ENCODE measurements around the gene PRDM5. TPM values are rescaled to one million over a fixed set of nuclear protein-coding genes. Genes with fewer than 3 reads are reported as not detected.

The PRDM5 gene
- total and polyA plus RNA-seq, 10 of the 15 experiments (the other 5 are each of a cell fraction or from before 2014, with no cell fraction given), result 0.07 TPM; not detected in 9

DNA sequence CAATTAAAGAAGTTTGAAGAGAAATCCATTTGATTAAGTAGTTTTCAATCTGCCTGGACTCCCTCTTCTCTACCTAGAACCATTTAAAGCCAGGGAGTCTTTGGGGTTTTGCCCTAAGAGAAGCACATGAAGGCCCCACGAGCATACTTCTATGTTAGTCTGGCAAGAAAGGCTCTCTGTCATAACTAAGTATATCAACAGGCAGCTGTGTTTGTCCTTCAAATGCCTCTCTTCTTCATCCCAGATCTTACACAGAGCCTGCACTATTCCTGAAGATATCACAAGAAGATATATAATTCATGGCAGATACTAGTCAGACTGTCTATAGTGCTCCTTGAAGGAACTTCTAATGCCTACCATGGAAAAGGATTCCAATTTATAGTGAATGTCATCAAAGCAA is 206.2 kb downstream of the PRDM5 start:
- POLR2A ChIA-PET, result no interaction called here
- no peak overlapping the region for H2AFZ ChIP-seq (ENCODE audit: control insufficient read depth, low read depth, low read length)
- TF ChIP-seq TCF12 (IDR thresholded peaks at IDR 0.05; ENCODE audit: low read depth, low read length) (no peak), HDGF (IDR thresholded peaks at IDR 0.05) (no peak), SMAD1 (IDR thresholded peaks at IDR 0.05; ENCODE audit: low read depth, partially characterized antibody) (no peak), JUNB (IDR thresholded peaks at IDR 0.05) (no peak), RFX5 (IDR thresholded peaks at IDR 0.05; ENCODE audit: low read depth, low read length) (no peak), TAF1 (IDR thresholded peaks at IDR 0.05; ENCODE audit: borderline replicate concordance, low read depth, low read length) (no peak), SMC3 (IDR thresholded peaks at IDR 0.05; ENCODE audit: borderline replicate concordance, low read length) (no peak), ASH2L (IDR thresholded peaks at IDR 0.05; ENCODE audit: borderline replicate concordance, low read depth) (no peak), LARP7 (IDR thresholded peaks at IDR 0.05) (no peak), SREBF2 (IDR thresholded peaks at IDR 0.05; ENCODE audit: low read length) (no peak)
- TF ChIP-seq, protein P1, sequence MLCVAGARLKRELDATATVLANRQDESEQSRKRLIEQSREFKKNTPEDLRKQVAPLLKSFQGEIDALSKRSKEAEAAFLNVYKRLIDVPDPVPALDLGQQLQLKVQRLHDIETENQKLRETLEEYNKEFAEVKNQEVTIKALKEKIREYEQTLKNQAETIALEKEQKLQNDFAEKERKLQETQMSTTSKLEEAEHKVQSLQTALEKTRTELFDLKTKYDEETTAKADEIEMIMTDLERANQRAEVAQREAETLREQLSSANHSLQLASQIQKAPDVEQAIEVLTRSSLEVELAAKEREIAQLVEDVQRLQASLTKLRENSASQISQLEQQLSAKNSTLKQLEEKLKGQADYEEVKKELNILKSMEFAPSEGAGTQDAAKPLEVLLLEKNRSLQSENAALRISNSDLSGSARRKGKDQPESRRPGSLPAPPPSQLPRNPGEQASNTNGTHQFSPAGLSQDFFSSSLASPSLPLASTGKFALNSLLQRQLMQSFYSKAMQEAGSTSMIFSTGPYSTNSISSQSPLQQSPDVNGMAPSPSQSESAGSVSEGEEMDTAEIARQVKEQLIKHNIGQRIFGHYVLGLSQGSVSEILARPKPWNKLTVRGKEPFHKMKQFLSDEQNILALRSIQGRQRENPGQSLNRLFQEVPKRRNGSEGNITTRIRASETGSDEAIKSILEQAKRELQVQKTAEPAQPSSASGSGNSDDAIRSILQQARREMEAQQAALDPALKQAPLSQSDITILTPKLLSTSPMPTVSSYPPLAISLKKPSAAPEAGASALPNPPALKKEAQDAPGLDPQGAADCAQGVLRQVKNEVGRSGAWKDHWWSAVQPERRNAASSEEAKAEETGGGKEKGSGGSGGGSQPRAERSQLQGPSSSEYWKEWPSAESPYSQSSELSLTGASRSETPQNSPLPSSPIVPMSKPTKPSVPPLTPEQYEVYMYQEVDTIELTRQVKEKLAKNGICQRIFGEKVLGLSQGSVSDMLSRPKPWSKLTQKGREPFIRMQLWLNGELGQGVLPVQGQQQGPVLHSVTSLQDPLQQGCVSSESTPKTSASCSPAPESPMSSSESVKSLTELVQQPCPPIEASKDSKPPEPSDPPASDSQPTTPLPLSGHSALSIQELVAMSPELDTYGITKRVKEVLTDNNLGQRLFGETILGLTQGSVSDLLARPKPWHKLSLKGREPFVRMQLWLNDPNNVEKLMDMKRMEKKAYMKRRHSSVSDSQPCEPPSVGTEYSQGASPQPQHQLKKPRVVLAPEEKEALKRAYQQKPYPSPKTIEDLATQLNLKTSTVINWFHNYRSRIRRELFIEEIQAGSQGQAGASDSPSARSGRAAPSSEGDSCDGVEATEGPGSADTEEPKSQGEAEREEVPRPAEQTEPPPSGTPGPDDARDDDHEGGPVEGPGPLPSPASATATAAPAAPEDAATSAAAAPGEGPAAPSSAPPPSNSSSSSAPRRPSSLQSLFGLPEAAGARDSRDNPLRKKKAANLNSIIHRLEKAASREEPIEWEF (IDR thresholded peaks at IDR 0.05; ENCODE audit: insufficient replicate concordance, low read depth, low read length), result no peak
- TF ChIP-seq, protein P2, sequence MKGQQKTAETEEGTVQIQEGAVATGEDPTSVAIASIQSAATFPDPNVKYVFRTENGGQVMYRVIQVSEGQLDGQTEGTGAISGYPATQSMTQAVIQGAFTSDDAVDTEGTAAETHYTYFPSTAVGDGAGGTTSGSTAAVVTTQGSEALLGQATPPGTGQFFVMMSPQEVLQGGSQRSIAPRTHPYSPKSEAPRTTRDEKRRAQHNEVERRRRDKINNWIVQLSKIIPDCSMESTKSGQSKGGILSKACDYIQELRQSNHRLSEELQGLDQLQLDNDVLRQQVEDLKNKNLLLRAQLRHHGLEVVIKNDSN (IDR thresholded peaks at IDR 0.05; ENCODE audit: borderline replicate concordance, extremely low read length, insufficient read depth, low read depth, low read length), result no peak
- TF ChIP-seq, protein P3, sequence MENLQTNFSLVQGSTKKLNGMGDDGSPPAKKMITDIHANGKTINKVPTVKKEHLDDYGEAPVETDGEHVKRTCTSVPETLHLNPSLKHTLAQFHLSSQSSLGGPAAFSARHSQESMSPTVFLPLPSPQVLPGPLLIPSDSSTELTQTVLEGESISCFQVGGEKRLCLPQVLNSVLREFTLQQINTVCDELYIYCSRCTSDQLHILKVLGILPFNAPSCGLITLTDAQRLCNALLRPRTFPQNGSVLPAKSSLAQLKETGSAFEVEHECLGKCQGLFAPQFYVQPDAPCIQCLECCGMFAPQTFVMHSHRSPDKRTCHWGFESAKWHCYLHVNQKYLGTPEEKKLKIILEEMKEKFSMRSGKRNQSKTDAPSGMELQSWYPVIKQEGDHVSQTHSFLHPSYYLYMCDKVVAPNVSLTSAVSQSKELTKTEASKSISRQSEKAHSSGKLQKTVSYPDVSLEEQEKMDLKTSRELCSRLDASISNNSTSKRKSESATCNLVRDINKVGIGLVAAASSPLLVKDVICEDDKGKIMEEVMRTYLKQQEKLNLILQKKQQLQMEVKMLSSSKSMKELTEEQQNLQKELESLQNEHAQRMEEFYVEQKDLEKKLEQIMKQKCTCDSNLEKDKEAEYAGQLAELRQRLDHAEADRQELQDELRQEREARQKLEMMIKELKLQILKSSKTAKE (IDR thresholded peaks at IDR 0.05; ENCODE audit: low read depth, poor library complexity, severe bottlenecking), result no peak
- no peaks in the 10 kb centered on the region for H3K79me2 ChIP-seq (ENCODE audit: control insufficient read depth, insufficient read depth, low read length)
- CTCF ChIA-PET, result interaction anchor here (1.6 to 1.8 kb wide), 2 partner anchors 49 to 158 kb away, joined by 4 read pairs; no protein-coding TSS in a partner anchor
- no peaks in the 10 kb centered on the region for H3K36me3 ChIP-seq (ENCODE audit: control insufficient read depth in 2 of 2, insufficient read depth in 2 of 2, low read length in 1 of 2)
- no peak for ATAC-seq
- SMC1A ChIA-PET (ENCODE audit: uncharacterized antibody, unreplicated experiment), result interaction anchor here (1.7 kb wide), 1 partner anchor 262 kb away, joined by 8 read pairs; no protein-coding TSS in a partner anchor
- BruUV-seq (replicated peaks), result no TSS peak
- in situ Hi-C loops (cut with MboI) (no loop called here), intact Hi-C loops (cut with micrococcal nuclease; ENCODE audit: unreplicated experiment) (loop anchor here (5.0 to 10.0 kb wide), 3 partner anchors 381 to 642 kb away; no protein-coding TSS in a partner anchor)
- no peak overlapping the region for H3K27ac ChIP-seq (ENCODE audit: control insufficient read depth, insufficient read depth)
- H3K9me3 ChIP-seq (replicated peaks; ENCODE audit: control insufficient read depth, insufficient read depth, low read length), result no peaks in the 10 kb centered on the region
- no peak for FAIRE-seq
- no peak overlapping the region for H3K9ac ChIP-seq (ENCODE audit: control insufficient read depth, insufficient read depth, low read length)
- RAD21 ChIA-PET (ENCODE audit: unreplicated experiment), result no interaction called here
- H3K4me1 ChIP-seq (ENCODE audit: control insufficient read depth, insufficient read depth, low read length), result no peaks in the 10 kb centered on the region
- H3K4me3 ChIP-seq, result no peak overlapping the region; the same call in 1 of the 2 replicates
- WGBS (ENCODE audit: insufficient coverage, insufficient replicate concordance, low lambda C conversion rate, missing lambda C conversion rate), result 0% methylated on average over 1 of the region's 1 CpG
- H3K27me3 ChIP-seq (replicated peaks in 1 of 2; ENCODE audit: control insufficient read depth in 2 of 2, insufficient read depth in 2 of 2, low read length in 1 of 2), result no peaks in the 10 kb centered on the region
- H3K4me2 ChIP-seq (ENCODE audit: control insufficient read depth, insufficient read depth), result no peak overlapping the region
- no peaks in the 10 kb centered on the region for H4K20me1 ChIP-seq (ENCODE audit: control insufficient read depth, insufficient read depth)
- no peak for DNase-seq (ENCODE audit: low read depth, low spot score)
